ENCODE data around the gene UGT2B7. TPM values are rescaled to one million over a fixed set of nuclear protein-coding genes. Genes with fewer than 3 reads are reported as not detected.

The UGT2B7 gene
- total and polyA plus RNA-seq, 2 experiments from 2014 or later: 90.0 to 125 TPM

GRCh38 chr4:69134471-69134870 is 38.2 kb downstream of the UGT2B7 start:
- no peak overlapping the region for H3K4me3 ChIP-seq
- H3K9me3 ChIP-seq (ENCODE audit: low read depth): no peaks in the 10 kb centered on the region
- H3K27ac ChIP-seq: no peak overlapping the region
- no peak overlapping the region for H2AFZ ChIP-seq
- 92% methylated on average over 4 of the region's 4 CpGs for WGBS (ENCODE audit: low lambda C conversion rate, missing lambda C conversion rate)
- H3K27me3 ChIP-seq: no peaks in the 10 kb centered on the region
- TF ChIP-seq EZH2 (IDR thresholded peaks at IDR 0.05; ENCODE audit: borderline replicate concordance) (no peak), EZH2phosphoT487 (IDR thresholded peaks at IDR 0.05; ENCODE audit: low read depth, severe bottlenecking, unreplicated experiment) (no peak), CTCF (IDR thresholded peaks at IDR 0.05; ENCODE audit: poor library complexity) (no peak)
- no peaks in the 10 kb centered on the region for H4K20me1 ChIP-seq (ENCODE audit: insufficient read depth, poor library complexity, severe bottlenecking)
- H3K9me2 ChIP-seq (replicated peaks; ENCODE audit: insufficient read depth): no peaks in the 10 kb centered on the region
- no peaks in the 10 kb centered on the region for H3K79me2 ChIP-seq
- no peaks in the 10 kb centered on the region for H3K4me1 ChIP-seq (ENCODE audit: insufficient read depth)
- no peak overlapping the region for H3K4me2 ChIP-seq
- H3K36me3 ChIP-seq (replicated peaks; ENCODE audit: insufficient read depth, low read depth): no peaks in the 10 kb centered on the region
- no peak for DNase-seq (ENCODE audit: low spot score)

GRCh38 chr4:69141320-69141719 is 45.0 kb downstream of the UGT2B7 start:
- H3K79me2 ChIP-seq: no peaks in the 10 kb centered on the region
- H3K27me3 ChIP-seq: no peaks in the 10 kb centered on the region
- 93% methylated on average over 2 of the region's 2 CpGs for WGBS (ENCODE audit: low lambda C conversion rate, missing lambda C conversion rate)
- no peak overlapping the region for H3K4me2 ChIP-seq
- no peak for DNase-seq (ENCODE audit: low spot score)
- no peaks in the 10 kb centered on the region for H3K4me1 ChIP-seq (ENCODE audit: insufficient read depth)
- no peaks in the 10 kb centered on the region for H3K9me2 ChIP-seq (replicated peaks; ENCODE audit: insufficient read depth)
- H2AFZ ChIP-seq: no peak overlapping the region
- H4K20me1 ChIP-seq (ENCODE audit: insufficient read depth, poor library complexity, severe bottlenecking): no peaks in the 10 kb centered on the region
- TF ChIP-seq EZH2phosphoT487 (IDR thresholded peaks at IDR 0.05; ENCODE audit: low read depth, severe bottlenecking, unreplicated experiment): no peak
- TF ChIP-seq CTCF (IDR thresholded peaks at IDR 0.05; ENCODE audit: poor library complexity): no peak
- TF ChIP-seq EZH2 (IDR thresholded peaks at IDR 0.05; ENCODE audit: borderline replicate concordance): no peak
- H3K4me3 ChIP-seq: no peak overlapping the region
- H3K27ac ChIP-seq: no peak overlapping the region
- H3K36me3 ChIP-seq (replicated peaks; ENCODE audit: insufficient read depth, low read depth): no peaks in the 10 kb centered on the region
- no peaks in the 10 kb centered on the region for H3K9me3 ChIP-seq (ENCODE audit: low read depth)

- Histone ChIP-seq H3K9me2 (replicated peaks; ENCODE audit: insufficient read depth) (no peaks in the 10 kb centered on the region), H3K9me3 (ENCODE audit: low read depth) (no peaks in the 10 kb centered on the region), H4K20me1 (ENCODE audit: insufficient read depth, poor library complexity, severe bottlenecking) (no peaks in the 10 kb centered on the region), H3K4me1 (ENCODE audit: insufficient read depth) (no peaks in the 10 kb centered on the region), H3K79me2 (no peaks in the 10 kb centered on the region), H3K27me3 (no peaks in the 10 kb centered on the region), H3K4me3 (no peak overlapping the region), H2AFZ (no peak overlapping the region), H3K27ac (no peak overlapping the region), H3K4me2 (no peak overlapping the region), H3K36me3 (replicated peaks; ENCODE audit: insufficient read depth, low read depth) (no peaks in the 10 kb centered on the region)
- no peak for DNase-seq (ENCODE audit: low spot score)
- 95% methylated on average over 4 of the region's 4 CpGs for WGBS (ENCODE audit: low lambda C conversion rate, missing lambda C conversion rate)
- no peak for TF ChIP-seq EZH2phosphoT487 (IDR thresholded peaks at IDR 0.05; ENCODE audit: low read depth, severe bottlenecking, unreplicated experiment)
- no peak for TF ChIP-seq CTCF (IDR thresholded peaks at IDR 0.05; ENCODE audit: poor library complexity)
Measured at GRCh38 chr4:69147334-69147733, 51.1 kb downstream of the UGT2B7 start.

GRCh38 chr4:69154021-69154420 is 57.7 kb downstream of the UGT2B7 start:
- H3K9me3 ChIP-seq (ENCODE audit: low read depth): no peaks in the 10 kb centered on the region
- H2AFZ ChIP-seq: no peak overlapping the region
- TF ChIP-seq EZH2 (IDR thresholded peaks at IDR 0.05; ENCODE audit: borderline replicate concordance): no peak
- H4K20me1 ChIP-seq (ENCODE audit: insufficient read depth, poor library complexity, severe bottlenecking): no peaks in the 10 kb centered on the region
- no peak overlapping the region for H3K4me2 ChIP-seq
- H3K9me2 ChIP-seq (replicated peaks; ENCODE audit: insufficient read depth): no peaks in the 10 kb centered on the region
- H3K27me3 ChIP-seq: no peaks in the 10 kb centered on the region
- no peaks in the 10 kb centered on the region for H3K36me3 ChIP-seq (replicated peaks; ENCODE audit: insufficient read depth, low read depth)
- H3K4me3 ChIP-seq: no peak overlapping the region
- WGBS (ENCODE audit: low lambda C conversion rate, missing lambda C conversion rate): 95% methylated on average over 4 of the region's 4 CpGs
- H3K27ac ChIP-seq: no peak overlapping the region
- no peaks in the 10 kb centered on the region for H3K79me2 ChIP-seq
- DNase-seq (ENCODE audit: low spot score): no peak
- no peaks in the 10 kb centered on the region for H3K4me1 ChIP-seq (ENCODE audit: insufficient read depth)

Measured in hepatocyte (in vitro differentiated cells).